ENCODE results near the gene CATSPER2. TPM values are rescaled to one million over a fixed set of nuclear protein-coding genes. Genes with fewer than 3 reads are reported as not detected.

CATSPER2 gene
- 1.1 and 1.6 TPM in 2 replicates for total RNA-seq

GRCh38 chr15:43648649-43649429 lies at the start of gene CATSPER2:
Gene CATSPER2, minus strand, starts transcription at chr15:43648844. Its CDS starts 783 bp downstream, at chr15:43648061.

GRCh38 chr15:43693148-43694022 lies 44.7 kb upstream of the CATSPER2 start, which contains the start of gene CKMT1A:
Gene CKMT1A, plus strand, starts transcription at chr15:43693859. Its CDS starts 192 bp downstream, at chr15:43694051.

GRCh38 chr15:43618700-43619099 lies 29.9 kb downstream of the CATSPER2 start, which contains the start of gene STRC:
Gene STRC, minus strand, starts transcription at chr15:43618800. Its CDS starts 78 bp downstream, at chr15:43618722.

GRCh38 chr15:43593328-43594190 lies 55.1 kb downstream of the CATSPER2 start, which contains the start of gene CKMT1B:
Gene CKMT1B, plus strand, starts transcription at chr15:43594027. Its CDS starts 192 bp downstream, at chr15:43594219.

GRCh38 chr15:43589778-43590466 lies 58.7 kb downstream of the CATSPER2 start, which contains the start of gene PPIP5K1:
Gene PPIP5K1, minus strand, starts transcription at chr15:43590208. Its CDS starts 5,704 bp downstream, at chr15:43584504.

Other genes with a start within 250 kb of the CATSPER2 start
- gene TP53BP1, start 155.7 kb downstream of the CATSPER2 start, total RNA-seq = 56.0 and 66.3 TPM in 2 replicates
- 0.63 and 0.94 TPM in 2 replicates for gene MAP1A, start 131.2 kb downstream of the CATSPER2 start, total RNA-seq
- gene PPIP5K1, start 58.6 kb downstream of the CATSPER2 start, total RNA-seq = 16.5 and 18.4 TPM in 2 replicates
- gene CKMT1B, start 54.8 kb downstream of the CATSPER2 start, total RNA-seq = not detected in 2 replicates
- not detected in 2 replicates for gene STRC, start 30.0 kb downstream of the CATSPER2 start, total RNA-seq
- gene CKMT1A, start 45.0 kb upstream of the CATSPER2 start, total RNA-seq = not detected in 2 replicates
- gene PDIA3, start 97.6 kb upstream of the CATSPER2 start, total RNA-seq = 119 and 192 TPM in 2 replicates
- gene ELL3, start 128.1 kb upstream of the CATSPER2 start, total RNA-seq = 1.8 and 1.9 TPM in 2 replicates
- gene SERF2, start 143.5 kb upstream of the CATSPER2 start, total RNA-seq = 273 and 292 TPM in 2 replicates
- not detected in 2 replicates for gene SERINC4, start 151.4 kb upstream of the CATSPER2 start, total RNA-seq
- 7.7 and 9.4 TPM in 2 replicates for gene HYPK, start 151.8 kb upstream of the CATSPER2 start, total RNA-seq
- gene MFAP1, start 175.8 kb upstream of the CATSPER2 start, total RNA-seq = 25.7 and 29.6 TPM in 2 replicates
- 6.6 and 11.2 TPM in 2 replicates for gene WDR76, start 178.2 kb upstream of the CATSPER2 start, total RNA-seq

All from endothelial cell of coronary artery (primary cell).